GM19463 (cell line): ENCODE data around the gene AFAP1L2.

ENCODE experiments used
- ATAC-seq: cut with Tn5 transposase; IDR thresholded peaks from one replicate; pipeline ENCODE4 v1.9.1; 2021; ENCODE audit warnings: mild to moderate bottlenecking, moderate library complexity; ENCODE audit not compliant: unreplicated experiment

AFAP1L2 gene

DNA sequence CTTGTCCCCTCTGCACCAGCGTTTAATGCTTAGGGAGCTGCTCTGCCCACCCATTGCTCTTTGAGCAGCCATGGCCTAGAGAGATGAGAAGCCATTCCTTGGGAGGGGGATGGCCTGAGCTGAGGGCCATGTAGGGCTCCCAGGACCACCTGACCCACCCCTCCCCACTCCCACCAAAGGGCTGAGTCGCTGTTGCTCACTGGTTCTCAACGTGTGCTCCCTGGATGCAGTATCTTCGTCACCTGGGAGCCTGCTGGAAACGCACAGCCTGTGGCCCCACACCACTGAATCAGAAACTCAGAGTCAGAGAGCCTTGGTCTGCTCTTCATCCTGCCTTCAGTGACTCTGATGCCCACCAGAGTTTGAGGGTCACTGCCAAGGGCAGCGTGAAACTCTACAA is 128.2 kb downstream of the AFAP1L2 start:
- ATAC-seq, result no peak

DNA sequence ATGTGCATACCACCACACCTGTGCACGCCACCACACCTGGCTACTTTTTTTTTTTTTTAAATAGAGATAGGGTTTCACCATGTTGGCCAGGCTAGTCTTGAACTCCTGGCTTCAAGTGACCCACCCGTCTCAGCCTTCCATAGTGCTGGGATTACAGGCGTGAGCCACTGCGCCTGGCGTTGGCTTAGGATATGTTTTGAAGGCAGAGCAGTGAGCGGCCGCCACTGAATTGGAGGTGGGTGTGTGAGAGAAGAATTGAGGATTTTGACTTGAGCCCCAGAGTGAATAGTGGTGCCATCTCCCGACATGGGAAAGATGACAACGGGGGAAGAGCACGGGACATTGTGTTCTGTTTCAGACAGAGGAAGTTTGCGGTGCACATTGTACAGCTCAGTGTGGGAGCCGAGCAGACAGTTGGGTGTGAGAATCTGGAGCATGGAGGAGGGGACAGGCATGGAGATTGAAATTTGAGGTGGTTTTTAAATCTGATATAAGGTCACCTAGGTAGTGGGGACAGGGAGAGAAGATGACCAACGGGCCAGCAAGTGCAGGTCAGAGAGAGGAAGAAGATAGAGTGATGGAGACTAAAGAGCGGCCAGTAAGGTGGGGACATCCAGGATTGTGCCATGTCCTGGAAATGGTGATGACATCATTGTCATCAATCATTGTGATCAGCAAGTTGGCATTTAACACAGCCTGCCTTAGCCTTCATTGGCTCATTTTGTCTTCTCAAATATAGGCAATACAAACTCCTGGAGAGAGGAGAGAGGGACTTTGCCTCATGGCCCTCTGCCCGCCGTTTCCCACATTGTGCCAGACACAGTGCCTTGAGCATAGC is 129.5 kb downstream of the AFAP1L2 start:
- no peak for ATAC-seq

DNA sequence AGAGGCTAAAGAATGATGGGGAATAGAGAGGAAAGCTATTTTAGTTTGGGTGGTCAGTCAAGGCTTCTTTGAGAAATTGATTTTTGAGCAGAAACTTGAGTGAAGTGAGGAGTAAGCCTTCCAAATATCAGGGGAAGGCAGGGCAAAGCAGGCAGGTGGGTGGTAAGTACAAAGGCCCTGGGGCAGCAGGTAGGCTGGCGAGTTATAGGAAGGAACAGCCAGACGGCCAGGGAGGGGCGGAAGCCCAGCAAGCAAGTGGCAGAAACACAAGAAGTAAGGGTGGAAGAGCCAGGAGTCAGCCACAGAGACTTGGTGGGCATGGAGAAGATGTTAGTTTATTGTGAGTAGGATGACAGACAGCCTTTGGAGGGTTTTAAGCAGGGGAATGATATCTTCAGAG is 130.4 kb downstream of the AFAP1L2 start:
- no peak for ATAC-seq

DNA sequence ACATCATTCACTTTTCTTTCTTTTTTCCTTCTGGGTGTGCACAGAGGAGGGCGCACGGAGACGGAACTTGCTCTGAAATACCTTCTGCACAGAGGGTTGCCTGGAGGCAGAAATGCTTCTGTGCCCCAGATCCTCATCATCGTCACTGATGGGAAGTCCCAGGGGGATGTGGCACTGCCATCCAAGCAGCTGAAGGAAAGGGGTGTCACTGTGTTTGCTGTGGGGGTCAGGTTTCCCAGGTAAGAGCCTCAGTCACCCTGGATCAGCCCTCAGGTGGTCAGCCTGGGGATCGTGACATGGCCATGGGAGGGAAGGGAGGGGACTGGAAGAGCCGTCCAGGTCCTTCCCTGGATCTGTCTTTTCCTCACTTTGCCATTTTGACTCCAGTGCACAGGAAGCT is 131.6 kb downstream of the AFAP1L2 start:
- no peak for ATAC-seq

DNA sequence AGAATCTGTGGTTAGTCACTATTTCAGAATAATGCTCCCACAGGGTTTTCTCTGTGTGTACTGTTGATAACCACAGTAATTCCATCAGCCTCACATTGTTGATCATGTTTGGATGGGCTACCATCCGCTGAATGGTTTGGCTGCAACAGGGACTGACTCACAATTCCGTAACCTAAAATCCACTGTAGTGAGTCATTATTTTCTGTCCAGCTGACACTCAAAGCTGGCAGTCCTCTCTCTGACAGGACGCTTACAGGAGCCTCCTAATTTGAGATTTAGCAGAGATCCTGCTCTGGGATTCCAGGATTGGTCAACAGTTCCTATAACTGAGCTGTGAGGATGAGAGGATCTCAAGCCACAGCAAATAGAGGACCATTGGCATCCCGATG is 132.5 kb downstream of the AFAP1L2 start:
- ATAC-seq, result no peak

DNA sequence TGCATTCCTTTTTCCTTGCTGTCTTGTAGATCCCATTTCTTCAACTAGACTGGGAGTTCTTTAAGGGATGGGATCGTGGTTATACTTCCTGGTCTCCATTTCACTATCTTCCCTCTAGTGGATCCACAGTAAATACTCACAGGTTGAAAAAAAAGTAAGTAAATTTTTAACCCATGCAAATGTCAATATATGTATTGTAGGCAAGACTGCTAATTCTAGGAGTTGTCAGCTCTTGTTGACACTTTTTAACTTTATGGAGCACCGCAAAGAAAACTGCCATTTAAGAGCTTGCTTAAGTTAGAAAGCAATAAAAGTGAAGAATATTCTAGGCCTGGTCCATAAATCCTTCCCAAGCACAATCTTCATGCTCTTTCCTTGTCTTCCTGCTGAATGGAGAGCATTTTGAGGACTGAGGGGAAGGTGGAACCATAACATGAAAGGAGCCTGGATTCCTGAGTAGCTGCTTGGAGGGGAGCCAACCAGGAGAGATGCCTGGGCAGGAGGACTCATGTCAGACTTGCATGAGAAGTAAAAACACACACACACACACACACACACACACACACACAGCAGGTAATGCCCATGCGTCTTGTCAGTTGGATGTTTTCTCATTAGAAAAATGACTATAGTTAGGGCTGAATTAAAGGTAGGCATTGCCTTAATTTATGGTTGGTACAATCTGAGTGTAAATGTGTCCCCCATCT is 133.1 kb downstream of the AFAP1L2 start:
- no peak for ATAC-seq

DNA sequence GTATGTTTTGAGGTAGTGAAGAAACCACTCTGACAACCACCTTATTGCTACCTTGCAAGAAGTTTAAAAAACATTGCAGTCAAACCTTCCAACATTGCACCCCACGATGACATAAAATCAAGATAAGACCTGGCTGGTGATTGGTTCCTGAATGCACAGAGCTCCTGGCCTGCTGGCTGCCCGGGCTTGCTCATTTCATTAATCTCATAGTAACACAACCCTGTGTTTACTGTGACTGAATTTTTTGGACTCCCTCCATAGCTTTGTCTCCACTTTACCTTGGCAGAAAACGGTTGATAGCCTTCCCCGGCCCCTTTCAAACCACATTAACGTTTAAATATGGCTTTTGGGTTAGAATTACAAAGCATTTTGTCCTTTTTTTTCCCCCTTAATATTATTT is 137.8 kb downstream of the AFAP1L2 start:
- no peak for ATAC-seq

DNA sequence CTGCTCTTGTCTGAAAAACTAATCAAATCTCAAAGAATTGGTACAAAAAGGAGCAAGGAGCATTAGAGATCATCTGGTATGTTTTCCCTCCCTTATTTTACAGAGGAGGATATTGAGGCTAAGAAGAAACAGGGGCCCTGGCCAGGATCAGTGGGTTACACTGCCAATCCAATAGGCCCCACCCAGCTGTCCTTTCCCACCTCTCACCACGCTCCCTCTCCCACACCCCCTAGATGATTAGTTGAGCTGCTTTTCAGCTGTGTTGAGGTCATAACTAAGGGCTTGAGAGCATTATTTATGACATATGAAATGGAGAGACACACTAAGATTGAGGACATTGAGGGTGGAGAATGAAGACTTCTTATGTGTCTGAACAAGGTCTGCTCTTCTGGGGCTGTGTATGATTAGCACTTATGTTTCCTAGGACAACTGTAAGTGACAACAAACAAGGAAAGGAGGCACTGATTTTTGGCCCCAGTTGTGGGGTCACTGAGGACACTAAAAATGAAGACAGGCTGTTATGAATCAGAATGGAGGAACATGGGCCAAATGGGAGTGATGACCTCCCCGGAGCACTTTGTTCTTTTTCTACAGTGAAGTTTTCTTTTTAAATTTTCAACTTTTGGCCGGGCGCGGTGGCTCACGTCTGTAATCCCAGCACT is 138.8 kb downstream of the AFAP1L2 start:
- no peak for ATAC-seq

DNA sequence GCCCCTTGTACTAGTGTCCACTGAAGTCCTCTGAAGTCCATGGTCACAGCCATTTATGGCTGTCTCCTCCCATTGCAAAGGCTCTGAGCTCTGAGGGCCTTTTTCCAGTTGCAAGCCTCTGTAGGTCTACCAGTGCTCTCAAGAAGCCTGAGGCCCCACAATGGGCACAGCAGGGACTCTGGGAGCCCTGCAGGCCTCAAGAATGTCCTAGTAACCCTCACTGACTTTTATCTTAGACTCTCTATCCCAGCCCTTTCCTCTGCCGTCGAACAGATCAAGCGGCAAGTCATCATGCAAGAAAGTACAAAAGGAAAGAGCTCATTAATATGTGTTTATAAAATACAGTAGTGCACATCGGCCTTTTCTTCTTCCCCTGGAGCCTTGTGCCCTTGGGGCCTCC is 141.8 kb downstream of the AFAP1L2 start:
- no peak for ATAC-seq

DNA sequence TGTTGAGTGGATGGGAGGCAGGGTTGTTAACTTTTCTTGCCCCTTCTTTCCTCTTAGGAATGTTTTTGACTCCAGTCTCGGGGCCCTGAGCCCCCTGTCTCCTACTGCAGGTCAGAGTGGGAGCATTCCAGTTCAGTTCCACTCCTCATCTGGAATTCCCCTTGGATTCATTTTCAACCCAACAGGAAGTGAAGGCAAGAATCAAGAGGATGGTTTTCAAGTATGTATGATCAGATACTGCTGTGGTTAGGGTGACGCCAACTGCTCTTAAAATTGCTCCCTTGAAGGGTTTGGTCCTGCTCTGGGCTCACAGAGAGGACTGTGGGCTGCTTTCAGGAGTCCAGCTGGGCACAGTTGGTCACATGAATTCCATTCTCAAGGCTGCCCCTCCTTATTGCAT is 143.2 kb downstream of the AFAP1L2 start:
- peak; percentile 58 for ATAC-seq

DNA sequence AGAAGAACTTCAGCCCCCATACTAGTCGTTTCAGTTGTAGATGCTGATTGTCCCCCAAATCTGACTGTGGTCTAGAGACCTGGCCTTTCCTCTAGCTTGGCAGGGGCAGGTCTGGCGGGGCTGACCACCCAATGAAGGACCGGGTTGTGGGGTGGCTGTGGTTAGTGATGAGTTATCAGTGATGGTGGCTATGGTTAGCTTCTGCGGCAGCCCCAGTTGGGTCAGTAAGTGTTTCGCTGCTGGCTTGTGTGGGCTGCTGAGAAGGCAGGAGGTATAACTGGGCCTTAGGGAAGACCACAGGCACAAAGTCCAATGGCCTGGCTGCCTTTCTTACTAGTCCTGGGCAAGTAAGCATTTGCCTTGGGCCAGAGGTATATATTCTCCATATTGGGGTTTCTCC is 143.9 kb downstream of the AFAP1L2 start:
- ATAC-seq, result no peak

DNA sequence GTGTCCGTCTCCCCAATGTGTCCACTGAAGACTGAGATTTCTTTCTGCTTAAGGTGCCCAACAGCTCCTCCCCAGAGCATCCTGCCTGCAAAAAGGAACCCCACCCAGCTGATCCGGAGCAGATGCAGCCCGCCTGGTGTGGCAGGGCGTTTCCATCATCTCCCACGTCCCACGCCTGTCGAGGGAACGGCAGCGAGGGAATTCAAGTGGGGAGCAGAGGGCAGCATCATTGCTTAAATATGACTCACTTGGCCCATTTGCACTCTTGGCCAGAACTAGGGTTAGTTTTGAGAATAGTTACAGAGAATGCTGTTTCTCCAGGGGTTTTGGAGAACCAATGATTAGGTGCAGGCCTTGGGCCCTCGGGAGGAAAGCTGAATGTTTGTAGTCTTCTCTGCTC is 144.5 kb downstream of the AFAP1L2 start:
- ATAC-seq, result no peak

DNA sequence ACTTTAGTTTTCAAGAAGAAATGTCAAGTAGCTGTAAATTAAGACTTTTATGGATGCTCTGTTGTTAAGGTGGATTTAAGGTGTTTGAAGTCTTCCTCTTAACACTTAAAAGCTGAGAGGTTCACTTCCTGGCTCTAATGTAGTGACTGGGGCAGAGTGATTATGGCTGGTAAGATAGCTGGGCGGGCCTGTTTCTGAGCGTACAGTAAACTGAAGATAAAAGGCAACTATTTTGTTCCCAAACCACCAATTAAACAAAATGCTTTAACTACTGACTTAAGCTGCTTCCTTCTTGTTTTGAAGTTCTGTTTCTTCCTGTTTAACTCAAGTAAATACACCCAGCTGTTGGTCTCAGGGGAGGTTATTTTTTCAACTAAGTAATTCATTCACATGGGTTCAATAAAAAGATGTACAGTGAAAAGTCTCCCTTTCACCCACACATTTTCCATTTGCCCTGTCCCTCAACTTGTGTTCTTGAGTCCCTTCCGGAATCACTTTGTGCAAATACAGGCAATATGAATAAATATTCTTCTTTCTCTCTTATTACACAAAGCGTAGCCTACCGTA is 145.9 kb downstream of the AFAP1L2 start:
- ATAC-seq, result no peak

DNA sequence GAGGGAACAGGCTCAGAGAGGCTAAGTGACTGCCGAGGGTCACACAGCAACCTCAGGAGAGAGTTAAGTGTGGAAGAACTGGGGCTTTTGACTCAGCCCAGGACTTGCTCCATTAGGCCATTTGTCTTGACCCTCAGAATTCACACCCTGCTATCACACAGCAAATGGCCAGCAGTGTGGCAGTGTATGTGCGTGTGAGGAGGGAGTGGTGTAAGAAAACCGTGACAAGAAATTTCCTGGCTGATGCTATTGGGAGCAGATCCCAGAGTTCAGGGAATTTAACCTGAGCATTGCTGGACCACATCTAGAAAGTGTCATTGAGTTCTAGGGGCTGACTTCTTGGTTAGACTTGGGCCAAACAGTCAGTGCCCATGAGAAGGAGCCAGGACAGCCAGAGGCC is 146.8 kb downstream of the AFAP1L2 start:
- ATAC-seq, result no peak

DNA sequence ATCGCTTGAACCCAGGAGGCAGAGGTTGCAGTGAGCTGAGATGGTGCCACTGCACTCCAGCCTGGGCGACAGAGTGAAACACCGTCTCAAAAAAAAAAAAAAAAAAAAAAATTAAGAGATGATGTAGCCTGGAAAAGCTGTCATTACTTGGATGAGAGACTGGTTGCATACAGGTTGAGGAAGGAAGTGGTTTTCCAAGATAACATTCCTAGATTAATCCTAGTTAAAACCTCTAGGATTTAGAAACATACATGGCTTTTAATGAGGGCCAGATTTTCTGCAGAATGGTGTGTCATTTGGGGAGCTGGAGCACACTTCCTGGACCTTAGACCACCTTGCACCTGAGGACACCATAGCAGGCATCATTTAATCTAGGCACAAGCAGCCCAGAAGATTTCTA is 147.5 kb downstream of the AFAP1L2 start:
- no peak for ATAC-seq

DNA sequence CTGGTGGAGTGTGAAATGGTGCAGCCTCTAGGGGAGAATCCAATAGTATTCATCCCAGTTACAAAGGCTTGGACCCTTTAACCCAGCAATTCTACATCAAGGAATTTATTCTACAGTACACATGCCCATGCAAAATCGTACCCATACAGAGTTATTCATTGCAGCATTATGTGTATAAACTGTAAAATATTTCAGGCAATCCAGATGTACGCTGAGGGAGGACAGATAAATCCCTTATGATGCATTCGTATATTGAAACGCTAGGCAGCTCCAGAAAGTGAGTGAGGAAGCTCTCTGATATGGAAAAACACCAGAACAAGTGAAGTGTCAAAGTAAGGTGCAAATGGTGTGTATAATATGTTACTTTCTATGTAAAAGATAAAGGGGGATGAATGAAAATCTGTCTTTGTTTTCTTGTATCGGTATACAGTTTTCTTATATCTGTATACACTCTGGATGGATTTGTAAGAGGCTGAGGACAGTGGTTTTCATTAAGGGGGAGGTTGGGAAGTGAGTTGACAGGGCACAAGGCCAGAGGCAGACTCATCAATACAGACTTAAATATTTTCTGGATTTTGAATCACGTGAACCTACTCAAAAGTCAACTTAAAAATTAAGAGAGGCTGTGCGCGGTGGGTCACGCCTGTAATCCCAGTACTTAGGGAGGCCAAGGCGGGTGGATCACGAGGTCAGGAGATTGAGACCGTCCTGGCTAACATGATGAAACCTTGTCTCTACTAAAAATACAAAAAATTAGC is 148.1 kb downstream of the AFAP1L2 start:
- no peak for ATAC-seq

DNA sequence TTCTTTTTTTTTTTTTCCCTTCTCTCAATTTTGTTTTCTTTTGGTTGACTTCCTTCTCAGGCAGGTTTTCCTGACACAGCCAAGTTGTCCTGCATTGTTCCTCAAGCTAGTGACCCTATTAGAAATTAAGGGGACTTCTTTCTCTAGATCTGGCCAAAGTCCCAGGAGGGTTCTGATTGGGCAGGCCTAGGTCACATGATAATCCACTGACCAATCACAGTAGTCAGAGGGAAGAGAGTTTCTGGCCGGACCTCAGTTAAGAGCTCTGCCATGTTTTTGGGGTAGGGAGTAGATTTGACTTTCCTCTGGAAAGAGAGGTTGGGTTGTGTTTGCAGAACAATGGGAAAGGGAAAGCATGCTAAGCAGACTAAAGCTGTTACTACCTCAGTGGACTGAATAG is 149.1 kb downstream of the AFAP1L2 start:
- no peak for ATAC-seq

DNA sequence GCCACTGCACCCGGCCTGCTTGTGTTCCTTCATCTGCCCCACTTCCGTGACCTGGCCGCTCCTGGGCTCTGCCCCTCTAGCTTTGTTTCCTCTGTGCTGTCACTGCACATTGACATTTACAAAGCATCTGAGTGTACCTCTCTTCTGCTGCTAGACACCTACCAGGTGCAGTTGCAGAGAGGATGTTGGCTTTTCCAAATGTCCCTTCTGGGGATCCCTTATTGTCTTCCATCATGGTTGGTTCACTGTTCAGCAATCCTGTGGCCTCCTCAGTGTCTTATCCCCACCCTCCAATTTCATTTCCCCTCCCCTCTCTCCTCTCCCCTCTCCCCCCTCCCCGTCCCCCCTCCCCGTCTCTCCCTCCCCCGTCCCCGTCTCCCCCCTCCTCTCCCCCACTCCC is 151.4 kb downstream of the AFAP1L2 start:
- ATAC-seq, result no peak

DNA sequence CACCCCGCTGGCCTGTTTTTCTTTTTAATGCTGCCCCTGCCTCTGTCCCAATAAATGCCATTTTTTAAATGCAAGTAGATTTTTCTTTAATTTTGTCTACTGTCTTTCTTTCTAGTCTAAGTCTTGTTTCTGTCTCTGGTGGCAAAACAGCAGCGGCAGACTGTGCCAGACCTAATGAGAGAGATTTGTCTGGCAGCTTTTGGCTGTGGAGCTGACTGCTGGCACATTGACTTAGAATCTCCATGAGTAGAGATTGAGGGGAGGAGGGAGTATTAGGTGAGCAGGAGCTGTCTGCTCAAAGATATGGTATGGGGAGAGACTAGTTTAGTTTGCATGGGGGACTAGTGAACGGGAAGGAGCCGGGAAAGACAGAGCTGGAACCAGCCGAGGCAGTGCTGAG is 152.2 kb downstream of the AFAP1L2 start:
- ATAC-seq, result no peak

DNA sequence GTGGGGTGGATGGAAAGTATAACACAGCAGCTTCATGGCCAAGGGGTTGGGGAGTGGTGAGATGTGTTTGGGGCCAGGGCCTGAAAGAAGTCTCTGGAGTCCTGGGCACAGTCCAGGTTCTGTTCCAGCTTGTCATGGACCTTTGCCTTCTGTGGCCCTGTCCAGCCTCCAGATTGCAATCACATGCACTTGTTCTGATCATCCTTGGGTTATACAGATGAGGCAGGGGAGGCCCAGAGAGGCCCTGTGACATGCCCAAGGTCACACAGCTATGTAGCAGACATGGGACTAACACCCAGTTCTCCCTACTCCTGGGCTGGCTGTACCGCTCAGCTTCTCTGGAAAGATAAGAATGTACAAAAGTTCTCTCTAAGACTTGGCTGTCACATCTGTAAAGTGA is 153.6 kb downstream of the AFAP1L2 start:
- ATAC-seq, result no peak

DNA sequence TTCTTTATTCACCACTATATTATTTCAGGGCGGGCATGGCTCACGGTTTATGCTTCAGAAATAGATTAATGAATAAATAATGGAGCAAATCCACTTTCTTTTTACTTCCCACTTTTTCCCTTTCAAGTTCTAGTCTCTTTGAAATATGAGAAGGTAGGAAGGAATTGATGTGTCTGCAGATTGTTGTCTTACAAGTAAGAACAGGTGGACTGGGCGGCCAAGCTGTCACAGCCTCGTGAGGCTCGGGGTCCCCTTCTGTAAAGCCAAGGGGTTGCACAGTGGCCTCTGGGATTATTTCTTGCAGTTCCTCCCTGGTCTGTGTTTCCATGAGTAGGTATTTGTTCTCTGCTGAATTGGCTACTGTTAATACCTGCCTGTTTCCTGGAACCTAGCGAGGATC is 154.1 kb downstream of the AFAP1L2 start:
- ATAC-seq, result no peak
